ENCODE data around the gene CRISPLD2. TPM values are rescaled to one million over a fixed set of nuclear protein-coding genes. Genes with fewer than 3 reads are reported as not detected.

Gene CRISPLD2
- total RNA-seq, 1 donor = 44.0 TPM

DNA sequence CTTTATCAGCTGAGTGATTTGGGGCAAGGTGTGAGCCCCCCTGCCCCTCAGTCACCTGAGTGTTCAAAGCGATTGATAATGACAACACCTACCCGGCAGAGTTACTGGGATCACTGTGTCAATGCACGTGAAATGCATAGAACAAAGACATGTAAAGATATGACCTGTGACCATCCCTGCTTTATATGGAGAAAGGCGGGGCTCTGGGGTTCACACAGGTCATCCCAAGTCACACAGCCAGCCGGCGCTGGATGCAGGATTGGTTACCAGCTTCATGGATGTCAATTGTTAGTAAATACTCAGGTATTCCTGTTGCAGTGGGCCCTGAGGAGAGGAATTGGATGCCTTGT lies 64.4 kb downstream of the CRISPLD2 start:
- no peak overlapping the region for H3K4me3 ChIP-seq (ENCODE audit: low read depth, low read length)
- DNase-seq (ENCODE audit: low read depth) = no peak
- TF ChIP-seq, protein P1, sequence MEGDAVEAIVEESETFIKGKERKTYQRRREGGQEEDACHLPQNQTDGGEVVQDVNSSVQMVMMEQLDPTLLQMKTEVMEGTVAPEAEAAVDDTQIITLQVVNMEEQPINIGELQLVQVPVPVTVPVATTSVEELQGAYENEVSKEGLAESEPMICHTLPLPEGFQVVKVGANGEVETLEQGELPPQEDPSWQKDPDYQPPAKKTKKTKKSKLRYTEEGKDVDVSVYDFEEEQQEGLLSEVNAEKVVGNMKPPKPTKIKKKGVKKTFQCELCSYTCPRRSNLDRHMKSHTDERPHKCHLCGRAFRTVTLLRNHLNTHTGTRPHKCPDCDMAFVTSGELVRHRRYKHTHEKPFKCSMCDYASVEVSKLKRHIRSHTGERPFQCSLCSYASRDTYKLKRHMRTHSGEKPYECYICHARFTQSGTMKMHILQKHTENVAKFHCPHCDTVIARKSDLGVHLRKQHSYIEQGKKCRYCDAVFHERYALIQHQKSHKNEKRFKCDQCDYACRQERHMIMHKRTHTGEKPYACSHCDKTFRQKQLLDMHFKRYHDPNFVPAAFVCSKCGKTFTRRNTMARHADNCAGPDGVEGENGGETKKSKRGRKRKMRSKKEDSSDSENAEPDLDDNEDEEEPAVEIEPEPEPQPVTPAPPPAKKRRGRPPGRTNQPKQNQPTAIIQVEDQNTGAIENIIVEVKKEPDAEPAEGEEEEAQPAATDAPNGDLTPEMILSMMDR (IDR thresholded peaks at IDR 0.05; ENCODE audit: insufficient read depth, low read depth, low read length) = no peak

DNA sequence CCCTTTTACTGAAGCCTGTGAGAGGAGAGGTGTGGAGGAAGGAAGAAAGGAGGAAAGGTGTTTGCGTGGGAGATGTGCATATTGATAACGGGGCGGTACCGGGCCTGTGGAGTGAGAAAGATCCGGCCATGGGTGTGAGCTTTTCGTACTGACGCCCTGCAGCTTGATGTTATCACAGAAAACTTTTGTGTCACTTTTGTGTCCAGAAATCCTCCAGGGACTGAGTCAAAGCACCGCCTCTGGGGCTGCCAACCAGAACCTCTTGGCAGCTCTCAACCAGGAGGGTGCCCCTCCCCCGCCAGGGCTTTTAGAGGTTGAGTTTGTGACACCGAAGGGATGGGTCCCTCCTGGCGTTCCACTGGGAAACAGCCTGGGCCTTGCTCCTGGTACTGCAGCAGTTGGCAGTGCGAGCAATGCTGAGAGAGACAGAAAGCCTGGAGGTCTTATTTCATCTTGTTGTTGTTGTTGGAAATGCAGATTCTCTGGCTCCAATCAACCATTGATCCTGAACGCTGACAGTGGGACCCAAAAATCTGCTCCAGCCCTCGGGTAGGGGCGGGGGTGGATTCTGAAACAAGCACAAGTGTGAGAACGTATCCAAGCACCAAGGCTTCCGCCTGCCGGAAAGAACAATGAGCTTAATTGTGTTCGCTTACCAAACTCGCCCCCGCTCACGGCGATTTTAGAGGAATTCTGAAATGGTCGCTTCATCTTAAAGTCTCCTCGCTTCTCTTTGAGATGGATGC lies 65.0 kb downstream of the CRISPLD2 start:
- DNase-seq (ENCODE audit: low read depth) = no peak
- no peak overlapping the region for H3K4me3 ChIP-seq (ENCODE audit: low read depth, low read length)
- TF ChIP-seq, protein P1 (IDR thresholded peaks at IDR 0.05; ENCODE audit: insufficient read depth, low read depth, low read length) = no peak

DNA sequence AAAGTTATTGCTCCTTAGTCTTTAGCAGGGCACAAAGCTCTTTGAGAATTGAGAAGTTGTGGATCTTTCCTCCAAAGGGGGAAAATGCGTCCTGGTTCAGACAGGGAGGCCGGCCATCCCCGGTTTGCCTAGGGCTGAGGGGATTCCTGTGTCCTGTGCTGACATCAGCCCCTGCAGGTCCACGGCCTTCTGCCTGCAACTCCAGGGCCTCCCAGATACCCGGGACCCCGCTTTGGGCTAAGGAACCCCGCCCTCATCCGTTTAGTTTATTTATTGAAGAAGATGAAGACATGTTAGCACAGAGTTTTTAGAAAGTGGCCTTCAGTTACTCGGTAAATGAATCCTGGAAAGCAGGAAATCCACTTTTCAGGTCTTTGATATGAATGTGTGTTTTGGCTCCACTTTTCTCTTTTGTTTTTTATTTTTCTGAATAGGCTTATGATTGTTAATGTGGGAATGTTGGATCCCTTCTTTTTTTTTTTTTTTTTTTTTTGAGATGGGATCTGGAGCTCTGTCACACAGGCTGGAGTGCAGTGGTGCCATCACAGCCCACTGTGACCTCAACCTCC lies 65.6 kb downstream of the CRISPLD2 start:
- TF ChIP-seq, protein P1 (IDR thresholded peaks at IDR 0.05; ENCODE audit: insufficient read depth, low read depth, low read length) = no peak
- H3K4me3 ChIP-seq (ENCODE audit: low read depth, low read length) = no peak overlapping the region
- DNase-seq (ENCODE audit: low read depth) = no peak

DNA sequence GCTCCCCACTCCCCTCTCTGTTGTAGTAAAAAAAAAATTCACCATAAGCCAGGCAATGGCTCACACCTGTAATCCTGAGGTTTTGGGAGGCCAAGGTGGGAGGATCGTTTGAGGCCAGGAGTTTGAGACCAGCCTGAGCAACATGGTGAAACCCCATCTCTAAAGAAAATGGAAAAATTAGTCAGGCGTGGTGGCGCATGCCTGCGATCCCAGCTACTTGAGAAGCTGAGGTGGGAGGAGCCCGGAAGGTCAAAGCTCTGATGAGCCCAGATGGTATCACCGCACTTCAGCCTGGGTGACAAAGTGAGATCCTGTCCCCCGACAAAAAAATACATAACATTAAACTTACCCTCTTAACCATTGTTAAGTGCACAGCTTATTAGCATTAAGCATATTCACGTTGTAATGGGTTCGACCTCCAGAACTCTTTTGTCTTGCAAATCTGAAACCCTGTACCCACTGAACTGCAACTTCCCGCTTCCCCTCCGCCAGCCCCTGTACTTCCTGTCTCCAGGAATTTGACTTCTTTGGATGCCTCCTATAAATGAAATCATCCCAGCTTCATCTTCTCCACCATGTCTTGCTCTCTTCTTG lies 66.8 kb downstream of the CRISPLD2 start:
- DNase-seq (ENCODE audit: low read depth) = no peak

DNA sequence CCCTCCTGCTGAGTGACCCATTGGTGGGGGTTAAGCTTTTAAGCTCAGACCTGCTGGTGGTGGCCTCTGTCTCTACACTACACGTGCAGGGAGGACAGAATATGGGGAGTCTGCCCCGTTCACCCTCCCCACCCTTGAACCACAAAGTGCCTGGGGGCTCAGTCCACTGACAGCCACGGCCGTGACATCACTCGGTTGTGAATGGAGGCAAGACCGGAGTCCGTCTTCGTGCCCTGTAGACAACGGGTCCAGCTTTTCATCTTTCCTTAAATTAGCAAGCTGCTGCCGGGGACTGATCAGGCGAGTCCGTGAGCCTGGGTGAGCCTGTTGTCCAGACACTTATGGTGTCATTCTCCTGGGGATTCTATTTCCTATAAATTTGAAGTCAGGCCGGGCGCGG lies 67.4 kb downstream of the CRISPLD2 start:
- DNase-seq (ENCODE audit: low read depth) = no peak
- H3K4me3 ChIP-seq (ENCODE audit: low read depth, low read length) = no peak overlapping the region
- TF ChIP-seq, protein P1 (IDR thresholded peaks at IDR 0.05; ENCODE audit: insufficient read depth, low read depth, low read length) = no peak

More for the DNA sequence above, 66.8 kb downstream of the CRISPLD2 start:
- TF ChIP-seq, protein P1 (IDR thresholded peaks at IDR 0.05; ENCODE audit: insufficient read depth, low read depth, low read length) = no peak
- no peak overlapping the region for H3K4me3 ChIP-seq (ENCODE audit: low read depth, low read length)

DNA sequence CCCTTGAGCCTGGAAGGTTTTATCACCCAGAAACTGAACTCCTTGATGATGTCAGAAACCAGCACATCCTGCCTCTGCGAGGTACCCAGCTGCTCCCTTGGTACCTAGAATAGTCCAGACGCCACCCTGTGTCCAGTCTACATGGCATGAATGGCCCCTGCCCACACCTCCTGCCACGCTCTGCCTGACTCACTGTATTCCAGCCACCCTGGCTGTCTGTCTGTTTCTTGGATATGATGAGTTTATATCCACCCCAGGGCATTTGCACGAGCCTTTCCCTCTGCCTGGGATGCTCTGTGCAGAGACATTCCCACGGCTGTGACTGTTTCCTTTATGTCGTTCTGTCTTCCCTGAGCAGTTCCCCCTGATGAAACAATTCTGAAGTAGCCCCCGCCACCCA lies 68.7 kb downstream of the CRISPLD2 start:
- no peak for DNase-seq (ENCODE audit: low read depth)
- no peak overlapping the region for H3K4me3 ChIP-seq (ENCODE audit: low read depth, low read length)
- TF ChIP-seq, protein P1 (IDR thresholded peaks at IDR 0.05; ENCODE audit: insufficient read depth, low read depth, low read length) = no peak
